Activated T-cell treated with anti-CD3 and anti-CD28 coated beads, Interleukin-2, amount 50 U/mL, for 4 hours (primary cell): Measurements from ENCODE around the gene DZIP1L. TPM values are rescaled to one million over a fixed set of nuclear protein-coding genes. Genes with fewer than 3 reads are reported as not detected.
A peak's percentile ranks its signal among the peaks of the same experiment; 100 is the strongest.
"Not testable (repeated sequence)": the region's sequence is repeated elsewhere in the genome, so short reads cannot be mapped to it uniquely, and the experiment has no call there.

Experiments
- ATAC-seq, 2 donors: fragments of 200-7000 bp; cut with Tn5 transposase; one replicate each; pipeline ENCODE4 v1.10.0; 2021
- DNase-seq: peaks from one replicate; pipeline ENCODE4 v3.0.0-alpha.2; 2020
- H3K27me3 Mint-ChIP-seq: one replicate; pipeline ENCODE4 v1.8.0; 2021; ENCODE audit warnings: low read depth, mixed read lengths
- H3K36me3 Mint-ChIP-seq: one replicate; pipeline ENCODE4 v1.8.0; 2022; ENCODE audit warnings: mixed read lengths; ENCODE audit not compliant: insufficient read depth
- H3K4me1 Mint-ChIP-seq: one replicate; pipeline ENCODE4 v1.8.0; 2021; ENCODE audit warnings: low read depth, mixed read lengths
- H3K4me3 Mint-ChIP-seq: one replicate; pipeline ENCODE4 v1.8.0; 2021; ENCODE audit warnings: mild to moderate bottlenecking, moderate library complexity, mixed read lengths
- H3K9me3 Mint-ChIP-seq: one replicate; pipeline ENCODE4 v1.8.0; 2021; ENCODE audit warnings: mixed read lengths
- total RNA-seq, 3 donors: library from RNA; stranded (reverse); gene quantifications; one replicate each; pipeline ENCODE4 v1.2.1, GENCODE V29; 2021

The DZIP1L gene
- total RNA-seq, 3 donors from 2014 or later = not detected

DNA sequence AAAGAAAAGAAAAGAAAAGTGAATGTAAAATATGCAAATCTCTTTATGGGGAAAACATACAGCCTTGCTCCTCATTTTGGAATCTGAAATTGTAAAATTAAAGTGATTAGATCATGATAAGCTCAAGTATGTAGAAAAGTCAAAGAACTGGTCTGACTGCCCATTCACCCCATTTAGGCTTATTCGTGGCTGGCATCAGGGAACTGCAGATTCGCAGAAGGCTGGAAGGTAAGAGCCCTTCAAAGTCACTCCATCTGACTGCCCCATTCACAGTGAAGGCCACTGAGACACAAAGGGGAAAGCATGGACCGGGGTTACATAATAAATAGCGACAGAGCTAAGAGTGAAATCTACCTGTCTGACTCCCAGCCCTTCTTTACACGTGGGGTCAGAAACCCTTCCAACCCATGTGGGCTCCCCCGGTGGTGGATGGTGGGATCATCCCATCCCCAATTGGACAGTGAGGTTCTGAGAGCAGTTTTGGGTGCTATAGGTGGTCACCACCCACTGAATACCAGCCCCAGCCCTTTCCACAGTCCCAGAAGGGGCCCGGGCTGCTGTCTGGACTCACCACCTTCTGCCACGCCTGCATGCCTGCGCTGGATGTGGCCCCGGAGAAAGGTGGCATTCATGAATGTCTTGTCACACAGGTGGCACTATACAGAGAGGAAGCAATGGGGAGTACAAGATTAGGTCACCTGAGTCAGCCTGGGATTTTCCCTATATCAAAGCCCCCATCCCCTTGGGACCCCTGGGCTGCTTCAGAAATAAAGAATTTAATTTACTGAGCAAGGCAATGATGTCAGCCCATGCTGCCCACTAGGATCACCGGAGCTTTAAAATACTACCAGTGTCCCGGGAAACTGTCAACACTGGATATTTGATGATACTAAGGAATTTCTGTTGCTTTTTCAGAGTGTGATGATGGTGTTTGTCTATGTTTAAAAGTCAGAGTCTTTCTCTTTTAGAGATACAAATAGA, 17.9 kb downstream of the DZIP1L start:
- Mint-ChIP-seq H3K4me3 (no peak overlapping the region), H3K9me3 (no peaks in the 10 kb centered on the region), H3K27me3 (peaks cover 1% of the 10 kb centered on the region), H3K36me3 (no peaks in the 10 kb centered on the region), H3K4me1 (no peaks in the 10 kb centered on the region)
- peak in 1 of 2 donors; percentile 43 for ATAC-seq
- DNase-seq = no peak

DNA sequence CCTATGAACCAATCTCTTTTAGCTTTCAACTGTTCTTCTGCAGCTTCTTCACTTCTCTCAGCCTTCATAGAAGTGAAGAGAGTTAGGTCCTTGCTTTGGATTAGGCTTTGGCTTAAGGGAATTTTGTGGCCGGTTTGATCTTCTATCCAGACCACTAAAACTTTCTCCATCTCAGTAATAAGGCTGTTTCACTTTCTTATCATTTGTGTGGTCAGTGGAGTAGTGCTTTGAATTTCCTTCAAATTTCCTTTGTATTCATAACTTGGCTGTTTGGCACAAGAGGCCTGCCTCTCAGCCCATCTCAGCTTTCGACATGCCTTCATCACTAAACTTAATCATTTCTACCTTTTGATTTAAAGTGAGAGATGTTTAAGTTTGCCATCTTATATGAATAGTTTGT, 21.7 kb downstream of the DZIP1L start:
- H3K4me3 Mint-ChIP-seq = no peak overlapping the region
- no peaks in the 10 kb centered on the region for H3K4me1 Mint-ChIP-seq
- no peaks in the 10 kb centered on the region for H3K9me3 Mint-ChIP-seq
- peaks cover 5% of the 10 kb centered on the region for H3K27me3 Mint-ChIP-seq
- ATAC-seq (no peak), DNase-seq (no peak)
- no peaks in the 10 kb centered on the region for H3K36me3 Mint-ChIP-seq

DNA sequence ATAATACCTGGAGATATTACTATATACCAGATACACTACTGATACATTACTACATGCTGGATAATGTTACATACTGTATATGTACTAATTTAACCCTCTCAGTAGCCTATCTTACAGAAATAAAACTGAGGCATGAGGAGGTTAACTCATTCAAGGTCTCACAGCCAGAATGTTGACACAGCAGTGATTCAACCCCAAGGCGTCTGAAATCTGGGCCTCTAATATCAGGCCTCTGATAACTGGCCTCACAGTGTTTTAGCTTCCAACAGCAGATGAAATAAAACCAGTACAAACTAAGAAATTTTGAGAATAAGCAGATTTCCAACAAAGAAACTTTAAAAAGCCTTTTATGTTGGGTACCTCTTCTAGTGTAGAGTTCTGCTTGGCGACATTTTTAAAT, 23.4 kb downstream of the DZIP1L start:
- no peaks in the 10 kb centered on the region for H3K4me1 Mint-ChIP-seq
- no peak overlapping the region for H3K4me3 Mint-ChIP-seq
- H3K27me3 Mint-ChIP-seq = peaks cover 5% of the 10 kb centered on the region
- H3K36me3 Mint-ChIP-seq = no peaks in the 10 kb centered on the region
- no peaks in the 10 kb centered on the region for H3K9me3 Mint-ChIP-seq
- ATAC-seq (no peak), DNase-seq (no peak)

DNA sequence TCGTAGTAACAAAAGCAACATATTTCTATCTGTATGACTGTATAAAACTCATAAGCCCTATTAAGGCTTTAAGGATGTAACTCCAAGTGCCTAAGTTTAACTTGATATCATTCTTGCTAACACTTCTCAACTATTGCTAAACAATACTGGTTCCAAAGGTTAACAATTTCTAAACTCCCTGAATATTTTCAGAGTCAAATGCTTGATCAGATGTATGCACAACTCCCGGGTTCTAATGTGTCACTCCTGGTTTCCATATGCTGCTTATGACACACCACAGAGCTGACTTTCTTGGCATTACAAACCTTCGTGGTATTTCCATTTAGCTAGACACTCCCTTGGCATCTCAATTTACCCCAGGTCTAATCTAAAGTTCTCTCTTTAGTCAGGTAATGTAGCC, 26.3 kb downstream of the DZIP1L start:
- H3K4me3 Mint-ChIP-seq = no peak overlapping the region
- H3K9me3 Mint-ChIP-seq = no peaks in the 10 kb centered on the region
- no peak for ATAC-seq

GRCh38 chr3:138085745-138086144, 29.7 kb downstream of the DZIP1L start:
- not testable (repeated sequence) for H3K9me3 Mint-ChIP-seq, H3K27me3 Mint-ChIP-seq, H3K4me3 Mint-ChIP-seq, DNase-seq, H3K36me3 Mint-ChIP-seq, ATAC-seq
- peaks cover 20% of the 10 kb centered on the region for H3K4me1 Mint-ChIP-seq

More for the DNA sequence above, 26.3 kb downstream of the DZIP1L start:
- H3K4me1 Mint-ChIP-seq = no peaks in the 10 kb centered on the region
- H3K27me3 Mint-ChIP-seq = peaks cover 5% of the 10 kb centered on the region
- H3K36me3 Mint-ChIP-seq = no peaks in the 10 kb centered on the region
- DNase-seq = no peak

GRCh38 chr3:138084196-138084595, 31.2 kb downstream of the DZIP1L start:
- DNase-seq = no peak
- Mint-ChIP-seq H3K27me3 (no peaks in the 10 kb centered on the region), H3K9me3 (no peaks in the 10 kb centered on the region), H3K36me3 (no peaks in the 10 kb centered on the region), H3K4me3 (no peak overlapping the region), H3K4me1 (peaks cover 20% of the 10 kb centered on the region)
- ATAC-seq = no peak

DNA sequence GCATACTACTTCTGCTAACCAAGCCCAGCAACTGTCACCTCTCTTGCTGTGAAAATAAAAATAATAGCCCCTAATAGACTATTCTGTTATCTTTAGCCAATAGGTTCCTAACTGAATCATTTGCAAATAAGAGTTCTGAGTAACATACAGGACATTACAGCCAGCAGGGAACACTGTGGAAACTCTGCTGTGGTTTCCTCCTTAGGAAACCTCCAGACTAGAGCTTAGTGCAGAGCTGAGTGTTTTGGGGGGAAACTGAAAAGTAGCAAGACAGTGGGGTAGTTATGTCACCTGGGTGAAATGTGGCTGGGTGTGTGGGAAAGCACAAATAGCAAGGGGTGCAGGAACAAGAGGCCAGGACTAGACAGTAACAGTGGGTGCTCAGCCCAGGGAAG, 32.4 kb downstream of the DZIP1L start:
- Mint-ChIP-seq H3K4me3 (no peak overlapping the region), H3K9me3 (no peaks in the 10 kb centered on the region), H3K4me1 (peaks cover 20% of the 10 kb centered on the region), H3K36me3 (no peaks in the 10 kb centered on the region), H3K27me3 (no peaks in the 10 kb centered on the region)
- ATAC-seq (peak in 1 of 2 donors; percentile 18), DNase-seq (no peak)

DNA sequence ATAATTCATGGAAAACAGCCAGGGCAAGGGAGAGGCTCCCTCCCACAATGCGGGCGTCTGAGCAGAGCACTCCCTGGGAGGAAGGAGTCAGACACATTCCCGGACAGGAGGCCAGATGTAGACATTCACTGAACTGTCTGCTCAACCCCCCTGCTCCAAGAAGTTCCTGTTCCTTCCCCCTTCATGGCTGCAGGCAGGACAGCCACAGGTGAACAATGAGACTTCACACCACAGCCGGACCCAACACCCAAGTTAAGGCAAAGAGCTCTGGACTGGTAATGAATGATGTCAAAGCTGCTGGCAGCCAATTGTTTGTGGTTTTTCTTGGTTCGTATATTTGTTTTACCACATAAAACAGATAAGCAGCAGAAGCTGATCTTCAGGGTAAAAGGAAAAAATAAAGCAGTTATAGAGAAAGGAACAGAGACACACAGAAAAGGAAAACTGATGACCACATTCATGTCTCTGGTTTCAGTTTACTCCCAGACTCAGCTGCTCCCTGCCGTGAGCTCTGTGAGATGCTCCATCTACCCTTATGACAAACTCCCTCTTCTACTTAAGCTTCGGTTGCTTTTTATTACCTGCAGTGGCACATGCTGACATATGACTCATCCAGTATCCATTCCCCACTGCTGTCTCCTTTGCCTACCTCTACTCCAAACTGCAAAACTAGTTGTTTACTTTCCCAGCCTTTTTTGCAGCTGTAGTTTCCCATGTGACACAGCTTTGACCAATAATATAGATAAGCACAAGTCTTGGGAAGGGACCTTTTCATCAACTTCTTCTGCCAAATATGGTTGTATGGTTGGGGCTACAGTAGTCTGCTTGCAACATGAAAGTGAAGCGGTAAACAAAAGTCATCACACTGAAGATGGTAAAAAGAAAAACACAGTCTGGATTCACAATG, 33.1 kb downstream of the DZIP1L start:
- ATAC-seq (peak; percentile 72 to 75), DNase-seq (no peak)
- Mint-ChIP-seq H3K9me3 (no peaks in the 10 kb centered on the region), H3K4me3 (peak overlapping the region; percentile 13), H3K4me1 (peaks cover 20% of the 10 kb centered on the region), H3K27me3 (no peaks in the 10 kb centered on the region), H3K36me3 (no peaks in the 10 kb centered on the region)

DNA sequence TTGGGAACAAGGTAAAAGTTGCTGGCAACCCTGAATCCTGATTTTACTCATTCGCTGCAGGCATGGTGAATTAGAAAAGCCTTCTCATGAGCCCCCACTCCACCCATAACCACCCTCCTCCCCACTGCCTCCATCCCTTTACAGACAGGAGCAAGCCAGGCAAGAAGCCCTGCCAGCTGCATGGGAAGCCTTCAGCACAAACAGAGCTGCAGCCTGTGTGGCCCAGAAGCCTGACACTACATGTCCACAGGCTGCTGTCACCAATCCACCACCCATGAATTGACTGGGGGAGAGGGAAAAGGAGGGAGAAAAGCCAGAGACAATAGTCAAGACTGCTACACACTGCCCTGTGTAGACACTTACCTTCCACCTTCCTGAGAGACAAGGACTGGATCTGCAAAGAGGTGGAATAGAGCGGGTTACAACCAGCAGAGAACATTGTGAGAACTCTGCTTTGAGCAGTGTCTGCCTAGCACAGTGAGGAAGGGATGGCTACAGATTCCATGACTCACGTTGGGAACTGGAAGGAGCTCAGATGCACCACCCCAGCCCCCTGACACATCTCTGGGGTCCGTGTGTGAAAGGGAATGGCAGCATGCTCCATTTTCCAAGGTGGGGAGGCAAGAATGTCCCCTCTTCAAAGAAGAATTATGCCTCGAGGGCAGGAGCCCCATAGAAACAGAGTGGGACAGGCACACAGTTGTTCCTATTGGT, 33.9 kb downstream of the DZIP1L start:
- DNase-seq (no peak), ATAC-seq (no peak)

GRCh38 chr3:138079901-138080300, 35.5 kb downstream of the DZIP1L start:
- no peak overlapping the region for H3K4me3 Mint-ChIP-seq
- H3K4me1 Mint-ChIP-seq = peaks cover 20% of the 10 kb centered on the region
- no peaks in the 10 kb centered on the region for H3K27me3 Mint-ChIP-seq
- ATAC-seq (no peak), DNase-seq (no peak)
- no peaks in the 10 kb centered on the region for H3K9me3 Mint-ChIP-seq
- H3K36me3 Mint-ChIP-seq = no peaks in the 10 kb centered on the region

More for the DNA sequence above, 33.9 kb downstream of the DZIP1L start:
- H3K27me3 Mint-ChIP-seq = no peaks in the 10 kb centered on the region
- H3K9me3 Mint-ChIP-seq = no peaks in the 10 kb centered on the region
- H3K4me3 Mint-ChIP-seq = no peak overlapping the region
- H3K36me3 Mint-ChIP-seq = no peaks in the 10 kb centered on the region
- H3K4me1 Mint-ChIP-seq = peaks cover 20% of the 10 kb centered on the region

- DNase-seq = no peak
These were observed 36.5 kb downstream of the DZIP1L start for GRCh38 chr3:138078901-138079344.

GRCh38 chr3:138078096-138078495, 37.3 kb downstream of the DZIP1L start:
- no peaks in the 10 kb centered on the region for H3K27me3 Mint-ChIP-seq
- peaks cover 18% of the 10 kb centered on the region for H3K4me1 Mint-ChIP-seq
- H3K9me3 Mint-ChIP-seq = no peaks in the 10 kb centered on the region
- ATAC-seq (no peak), DNase-seq (no peak)
- H3K4me3 Mint-ChIP-seq = no peak overlapping the region
- no peaks in the 10 kb centered on the region for H3K36me3 Mint-ChIP-seq

More at GRCh38 chr3:138078901-138079344, 36.5 kb downstream of the DZIP1L start:
- Mint-ChIP-seq H3K4me3 (no peak overlapping the region), H3K36me3 (no peaks in the 10 kb centered on the region), H3K27me3 (no peaks in the 10 kb centered on the region), H3K4me1 (peaks cover 20% of the 10 kb centered on the region), H3K9me3 (no peaks in the 10 kb centered on the region)
- peak; percentile 60 to 65 for ATAC-seq

DNA sequence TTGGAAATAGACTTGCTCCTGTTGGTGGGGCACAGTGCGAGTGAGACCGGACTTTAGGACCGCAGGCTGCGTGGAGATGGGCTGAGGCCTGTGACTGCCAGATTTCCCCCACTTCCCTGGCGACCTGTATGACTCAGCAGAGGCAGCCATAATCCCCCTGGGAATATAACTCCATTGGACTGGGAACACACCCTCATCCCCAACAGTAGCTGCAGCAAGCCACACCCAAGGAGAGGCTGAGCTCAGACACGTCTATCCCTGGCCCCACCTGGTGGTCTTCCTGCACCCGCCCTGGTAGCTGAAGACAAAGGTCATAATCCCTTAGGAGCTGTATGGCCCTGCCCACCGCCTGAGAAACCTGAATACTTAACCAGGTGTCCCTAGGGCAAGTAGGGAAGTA, 42.6 kb downstream of the DZIP1L start:
- Mint-ChIP-seq H3K9me3 (no peaks in the 10 kb centered on the region), H3K4me3 (no peak overlapping the region), H3K27me3 (peaks cover 9% of the 10 kb centered on the region), H3K4me1 (no peaks in the 10 kb centered on the region), H3K36me3 (no peaks in the 10 kb centered on the region)
- DNase-seq = no peak
- no peak for ATAC-seq

GRCh38 chr3:138070006-138070405, 45.4 kb downstream of the DZIP1L start:
- no peak for DNase-seq
- Mint-ChIP-seq H3K36me3 (no peaks in the 10 kb centered on the region), H3K4me3 (no peak overlapping the region), H3K9me3 (no peaks in the 10 kb centered on the region), H3K4me1 (peaks cover 2% of the 10 kb centered on the region), H3K27me3 (peaks cover 9% of the 10 kb centered on the region)
- no peak for ATAC-seq
